Raji (cell line): Measurements from ENCODE around the gene STOX1.
A peak's percentile ranks its signal among the peaks of the same experiment; 100 is the strongest.

Experiments used
- POLR2A ChIP-seq: IDR thresholded peaks from 2 replicates; pipeline ENCODE4 v1.6.1; 2011; ENCODE audit warnings: low read depth, low read length, control low read depth; ENCODE audit not compliant: insufficient read depth

The STOX1 gene

GRCh38 chr10:68871731-68872342, 44.5 kb downstream of the STOX1 start:
- TF ChIP-seq POLR2A, result no peak

DNA sequence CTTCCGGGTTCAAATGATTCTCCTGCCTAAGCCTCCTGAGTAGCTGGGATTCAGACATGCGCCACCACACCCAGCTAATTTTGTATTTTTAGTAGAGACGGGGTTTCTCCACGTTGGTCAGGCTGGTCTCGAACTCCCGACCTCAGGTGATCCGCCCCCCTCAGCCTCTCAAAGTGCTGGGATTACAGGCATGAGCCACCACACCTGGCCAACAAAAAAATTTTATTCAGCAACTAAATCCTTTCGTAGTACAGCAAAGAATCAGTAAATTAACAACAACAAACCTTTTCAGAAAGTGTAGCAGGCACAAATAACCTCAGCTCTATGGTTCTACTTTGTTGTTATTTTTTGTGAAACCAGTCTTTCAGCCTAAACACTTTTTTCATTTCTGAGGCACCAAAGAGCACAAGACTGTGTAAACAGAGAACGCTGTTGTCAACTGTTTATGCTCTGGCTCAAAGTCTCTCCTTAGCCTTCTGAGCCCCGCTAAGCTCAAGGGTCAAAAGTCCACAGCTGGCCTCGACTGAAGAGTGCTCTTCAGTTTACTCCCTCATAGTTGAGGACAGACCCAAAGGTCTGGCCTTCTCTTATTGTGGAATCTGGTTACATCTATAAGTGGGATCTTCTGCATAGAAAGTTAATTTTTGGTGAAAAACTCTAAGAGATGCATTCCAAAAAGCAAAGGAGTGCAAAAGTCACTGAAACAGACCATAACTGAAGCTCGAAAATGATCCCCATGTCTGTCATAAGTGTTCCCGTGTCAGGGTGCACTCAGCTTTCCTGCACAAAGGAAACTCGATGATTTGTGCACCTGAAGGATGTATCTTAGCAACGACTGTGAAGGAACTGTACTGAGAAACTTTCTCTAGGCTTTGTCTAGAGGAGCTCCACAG, 49.2 kb downstream of the STOX1 start:
- TF ChIP-seq POLR2A, result no peak

DNA sequence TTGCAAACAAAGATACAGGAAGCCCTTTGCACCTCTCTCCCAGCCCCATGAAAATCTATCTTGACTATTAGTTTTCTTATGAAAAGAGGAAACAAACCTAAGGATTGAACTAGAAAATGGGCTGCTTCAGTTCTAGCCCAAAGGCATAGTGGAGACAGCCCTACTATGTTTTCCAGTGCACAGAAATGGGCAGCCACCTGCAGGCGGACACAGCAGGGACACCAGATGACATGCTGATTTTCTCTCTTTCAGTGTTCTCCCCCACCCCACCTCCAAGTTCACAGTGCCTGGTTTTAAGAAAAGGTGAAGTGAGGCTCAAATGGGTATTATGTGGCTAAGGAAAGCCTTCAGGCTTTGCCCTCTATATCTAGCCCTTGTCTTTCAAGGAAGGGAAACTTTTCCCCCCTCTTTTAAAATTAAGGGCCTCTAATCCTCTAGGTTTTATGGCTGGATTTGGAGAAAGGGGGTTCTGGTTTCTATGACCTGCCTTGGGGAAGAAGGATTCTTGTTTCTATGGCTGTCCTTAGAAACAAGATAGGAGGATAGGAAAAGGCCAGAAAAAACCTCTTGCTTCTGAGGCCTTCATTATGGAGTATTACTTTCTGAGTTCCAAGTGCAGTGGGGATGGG, 50.3 kb downstream of the STOX1 start:
- no peak for TF ChIP-seq POLR2A

DNA sequence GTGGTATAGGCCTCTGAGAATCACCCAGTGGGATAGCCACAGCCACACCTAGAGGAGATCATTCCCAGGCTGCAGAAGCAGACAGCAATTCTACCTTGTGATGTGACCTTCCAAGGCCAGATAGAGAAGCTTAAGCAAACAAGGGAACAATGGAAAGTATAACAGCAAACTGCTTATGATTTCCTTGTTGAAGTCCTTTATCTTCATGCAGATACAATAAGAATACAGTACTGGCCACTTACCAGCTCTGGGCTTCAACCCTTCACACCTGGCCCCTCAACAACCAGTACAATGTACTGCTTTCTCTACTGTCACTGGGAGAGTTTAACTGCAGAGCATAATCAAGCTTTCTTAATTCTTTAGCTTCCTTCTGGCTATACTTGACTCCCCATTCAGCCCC, 51.2 kb downstream of the STOX1 start:
- no peak for TF ChIP-seq POLR2A

DNA sequence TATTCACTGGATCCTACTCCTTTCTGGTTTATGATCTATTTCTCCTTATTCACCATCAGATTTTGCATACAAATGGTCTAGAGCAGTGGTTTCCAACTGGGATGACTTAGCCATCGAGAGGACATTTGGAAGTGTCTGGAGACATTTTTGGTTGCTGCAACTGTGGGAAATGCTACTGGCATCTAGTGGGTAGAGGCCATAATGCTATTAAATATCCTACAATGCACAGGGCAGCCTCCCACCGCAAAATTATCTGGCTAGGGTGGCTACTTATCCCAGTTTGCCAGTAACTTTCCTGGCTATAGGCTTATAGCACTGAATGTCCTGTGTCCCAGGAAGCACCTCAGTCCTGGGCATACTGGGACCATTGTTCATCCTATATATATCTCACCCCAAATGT, 52.3 kb downstream of the STOX1 start:
- no peak for TF ChIP-seq POLR2A

DNA sequence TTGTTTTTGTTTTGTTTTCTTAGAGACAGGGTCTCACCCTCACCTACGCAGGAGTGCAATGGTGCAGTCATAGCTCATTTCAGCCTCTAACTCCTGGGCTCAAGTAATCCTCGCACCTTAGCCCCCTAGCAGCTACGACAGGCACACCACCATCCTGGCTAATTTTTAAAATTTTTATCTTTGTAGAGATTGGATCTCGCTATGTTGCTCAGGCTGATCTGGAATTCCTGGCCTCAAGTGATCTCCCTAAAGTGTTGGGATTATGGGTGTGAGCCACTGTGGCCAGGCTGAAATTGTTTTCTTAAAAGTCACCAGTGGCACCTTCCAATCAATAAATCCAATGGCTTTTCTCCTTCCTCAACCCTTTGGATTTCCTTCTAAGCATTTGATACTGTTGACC, 52.9 kb downstream of the STOX1 start:
- TF ChIP-seq POLR2A, result no peak

GRCh38 chr10:68895041-68895440, 67.7 kb downstream of the STOX1 start:
- no peak for TF ChIP-seq POLR2A

- no peak for TF ChIP-seq POLR2A
Measured at GRCh38 chr10:68897336-68897741, 70.0 kb downstream of the STOX1 start.

DNA sequence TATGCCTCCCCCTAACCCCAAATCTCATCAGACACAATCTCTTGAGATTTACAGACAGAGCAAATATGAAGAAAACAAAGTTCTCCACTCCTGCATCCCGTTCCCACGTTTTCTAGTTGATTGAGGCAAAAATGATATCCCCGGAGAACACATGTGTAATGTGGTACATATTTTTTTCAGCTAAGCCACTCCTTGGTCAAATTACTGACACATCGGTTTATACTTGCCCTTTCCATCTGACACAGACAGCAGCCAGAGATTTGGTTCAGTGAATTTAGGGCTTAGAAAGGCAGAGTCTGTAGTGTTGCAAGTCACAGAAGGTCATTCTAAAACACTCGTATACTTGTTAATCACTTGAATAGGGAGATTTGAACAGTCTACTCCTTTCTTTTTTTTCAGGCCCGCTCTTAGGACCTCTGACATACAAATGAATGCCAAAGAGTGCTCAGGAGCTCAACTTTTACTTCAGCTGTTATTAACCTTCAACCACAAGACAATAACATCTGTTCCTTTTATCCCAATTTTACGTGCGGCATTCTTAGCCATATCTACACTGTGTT, 71.9 kb downstream of the STOX1 start:
- no peak for TF ChIP-seq POLR2A

DNA sequence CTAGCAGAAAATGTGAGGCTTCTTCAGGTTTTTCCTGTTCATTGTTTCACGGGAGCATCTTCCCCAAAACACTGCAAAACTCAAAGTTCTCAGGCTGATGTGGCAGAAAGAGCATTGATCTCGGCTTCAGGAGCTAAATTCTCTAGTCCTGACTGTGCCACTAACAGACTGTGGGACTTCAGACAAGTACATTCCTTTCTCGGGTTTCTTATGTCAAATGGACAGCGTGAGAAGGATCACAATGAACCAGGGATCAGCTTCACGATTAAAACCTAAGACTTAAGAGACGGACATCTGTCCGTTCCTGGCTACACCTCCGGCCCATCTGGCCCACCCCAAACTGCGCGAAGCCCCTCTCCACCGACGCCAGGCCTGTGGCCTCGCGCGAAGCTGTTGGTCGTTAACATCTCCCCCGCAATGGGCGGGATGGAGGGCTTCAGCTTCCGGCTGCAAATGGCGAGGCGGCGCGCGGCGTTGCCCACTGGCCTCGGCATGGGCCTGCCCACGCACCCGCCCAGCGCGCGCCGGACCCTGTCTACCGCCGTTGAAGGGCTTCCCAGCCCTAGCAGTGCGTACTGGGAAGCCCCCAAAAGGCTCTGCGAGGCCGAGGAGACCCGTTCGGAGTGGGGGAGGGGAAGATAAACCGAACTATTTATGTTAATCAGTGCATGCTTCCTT, 73.2 kb downstream of the STOX1 start:
- TF ChIP-seq POLR2A, result no peak

- TF ChIP-seq POLR2A, result peak; percentile 89
Measured at GRCh38 chr10:68901105-68901927, 74.0 kb downstream of the STOX1 start, which contains the start of gene DDX50. TSS of gene DDX50 (plus strand) at chr10:68901315. CDS start at chr10:68901385, 70 bp downstream.

- TF ChIP-seq POLR2A, result no peak
Measured at GRCh38 chr10:68902382-68902781, 75.1 kb downstream of the STOX1 start.

DNA sequence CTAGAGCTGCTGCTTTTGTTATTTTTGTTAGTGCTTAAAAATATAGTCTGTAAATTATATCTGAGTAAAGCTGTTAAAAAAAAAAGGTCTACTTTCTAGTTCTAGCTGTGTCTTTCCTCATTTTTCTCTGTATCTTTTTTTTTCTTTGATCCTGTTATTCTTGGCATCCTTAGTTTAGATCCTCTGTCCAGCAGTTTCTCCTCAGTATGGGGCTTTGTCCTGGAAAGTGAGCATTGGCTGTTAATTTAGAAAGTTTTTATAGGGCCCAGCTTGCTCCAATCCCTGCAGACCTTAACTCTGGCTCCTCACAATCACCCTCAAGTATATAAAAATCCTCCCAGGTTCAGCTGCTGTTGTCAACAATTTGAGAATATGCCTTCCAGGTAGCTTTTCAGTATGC, 97.3 kb downstream of the STOX1 start:
- no peak for TF ChIP-seq POLR2A

DNA sequence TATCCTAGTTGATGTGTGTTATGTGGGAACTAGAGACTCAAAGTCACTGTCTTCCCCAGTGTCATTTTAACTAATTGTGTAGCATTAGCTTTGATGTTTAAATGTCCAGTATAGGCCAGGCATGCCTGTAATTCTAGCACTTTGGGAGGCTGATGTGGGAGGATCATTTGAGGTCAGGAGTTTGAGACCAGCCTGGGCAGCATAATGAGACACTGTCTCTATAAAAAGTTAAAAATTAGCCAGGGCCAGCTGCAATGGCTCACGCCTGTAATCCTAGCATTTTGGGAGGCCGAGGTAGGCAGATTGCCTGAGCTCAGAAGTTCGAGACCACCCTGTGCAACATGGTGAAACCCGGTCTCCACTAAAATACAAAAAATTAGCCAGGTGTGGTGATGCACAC, 98.2 kb downstream of the STOX1 start:
- no peak for TF ChIP-seq POLR2A
